HG03457 (cell line): ENCODE results near the gene PBXIP1.

Experiments used
- ATAC-seq: cut with Tn5 transposase; IDR thresholded peaks from one replicate; pipeline ENCODE4 v1.9.1; 2021; ENCODE audit warnings: moderate number of reproducible peaks; ENCODE audit not compliant: unreplicated experiment

PBXIP1 gene

GRCh38 chr1:154973344-154974101 lies 17.6 kb upstream of the PBXIP1 start:
- no peak for ATAC-seq

DNA sequence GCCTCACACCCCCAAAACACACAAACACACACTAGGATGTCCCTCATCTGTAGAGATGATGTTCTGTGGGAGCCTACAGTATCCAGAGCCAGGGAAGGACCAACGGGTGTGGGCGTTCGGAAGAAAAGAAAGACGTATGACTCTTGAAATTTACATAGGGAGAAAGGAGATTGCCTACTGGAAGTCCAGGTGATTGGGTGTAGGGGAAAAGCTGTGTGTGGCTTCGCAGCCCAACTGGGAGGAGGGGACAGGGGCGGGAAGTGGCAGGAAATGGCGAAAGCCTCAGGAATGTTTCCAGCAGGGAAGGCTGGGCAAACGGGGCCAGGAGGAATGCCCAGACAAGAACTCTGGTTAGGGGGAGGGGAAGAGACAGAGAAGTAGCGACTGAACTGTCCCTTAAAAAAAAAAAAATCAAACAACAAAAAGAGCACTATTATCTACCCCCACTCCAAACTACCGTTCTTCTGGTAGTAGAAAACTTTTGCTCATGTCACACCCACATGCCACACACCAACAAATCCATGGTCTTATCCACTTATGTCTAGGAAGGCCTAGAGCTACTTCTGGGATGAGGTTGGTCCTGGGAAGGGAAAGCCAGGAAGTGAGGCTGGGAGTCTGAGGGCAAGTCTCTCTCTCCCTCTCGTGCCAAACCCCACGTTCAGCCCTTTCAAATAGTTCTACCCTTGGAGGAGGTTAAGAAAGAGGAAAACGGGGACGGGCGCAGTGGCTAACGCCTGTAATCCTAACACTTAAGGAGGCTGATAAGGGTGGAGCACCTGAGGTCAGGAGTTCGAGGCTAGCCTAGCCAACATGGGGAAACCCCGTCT lies 16.8 kb upstream of the PBXIP1 start:
- ATAC-seq: no peak

- ATAC-seq: no peak
Measured at GRCh38 chr1:154972213-154972516, 16.3 kb upstream of the PBXIP1 start.

DNA sequence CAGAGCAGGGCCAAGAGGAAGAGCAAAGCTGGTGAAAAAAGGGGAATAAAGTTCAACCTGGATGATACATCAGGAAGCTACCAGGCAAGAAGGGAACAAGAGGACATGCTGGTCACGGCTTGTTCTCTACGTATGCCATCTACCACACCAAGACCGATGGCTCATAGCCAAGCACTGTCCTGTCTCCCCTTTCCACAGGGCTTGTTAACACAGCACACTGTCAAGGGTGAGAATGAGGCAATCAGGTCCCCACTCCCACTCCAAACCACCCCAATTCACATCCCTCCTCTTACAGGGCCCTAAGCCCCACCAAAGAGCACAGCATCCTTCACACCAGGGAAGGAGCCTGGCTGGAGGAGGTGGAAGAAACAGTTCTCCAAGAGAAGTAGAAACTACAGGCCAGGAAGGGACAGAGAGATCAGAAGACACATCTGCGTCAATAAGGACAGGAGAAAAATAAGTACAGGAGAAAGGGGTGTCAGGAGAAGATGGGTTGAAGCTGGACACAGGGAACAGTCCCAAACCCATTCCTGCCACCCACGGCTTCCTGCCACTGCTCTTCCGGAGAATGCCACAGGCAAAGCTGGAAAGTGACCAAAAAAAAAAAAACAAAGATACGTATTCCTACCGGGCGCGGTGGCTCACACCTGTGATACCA lies 15.6 kb upstream of the PBXIP1 start:
- no peak for ATAC-seq

- no peak for ATAC-seq
Measured at GRCh38 chr1:154970631-154971340, 14.9 kb upstream of the PBXIP1 start, which contains the start of gene SHC1. Gene SHC1, minus strand, starts transcription at chr1:154970747. Its CDS starts 221 bp downstream, at chr1:154970526.

- no peak for ATAC-seq
Measured at GRCh38 chr1:154969860-154970452, 14.1 kb upstream of the PBXIP1 start.

- ATAC-seq: no peak
Measured at GRCh38 chr1:154969246-154969645, 13.3 kb upstream of the PBXIP1 start.

DNA sequence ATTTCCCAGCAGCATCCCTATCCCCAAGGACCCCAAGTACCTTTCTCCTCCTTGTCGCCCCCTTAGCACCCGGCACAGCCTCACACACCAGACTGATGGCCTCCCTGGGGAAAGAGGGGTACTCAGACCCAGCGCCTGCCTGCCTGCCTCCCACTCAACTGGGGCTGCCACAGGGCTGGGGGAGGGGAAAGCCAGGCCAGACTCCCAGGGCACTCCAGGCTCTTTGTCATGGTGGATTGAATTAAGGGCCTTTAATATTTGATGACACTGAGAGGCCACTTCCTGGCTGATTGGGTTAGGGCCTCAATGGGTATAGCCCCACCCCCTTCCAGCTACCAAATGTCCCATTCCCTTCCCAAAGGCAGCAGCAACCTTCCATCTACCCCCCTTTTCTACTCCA lies 12.8 kb upstream of the PBXIP1 start:
- no peak for ATAC-seq

DNA sequence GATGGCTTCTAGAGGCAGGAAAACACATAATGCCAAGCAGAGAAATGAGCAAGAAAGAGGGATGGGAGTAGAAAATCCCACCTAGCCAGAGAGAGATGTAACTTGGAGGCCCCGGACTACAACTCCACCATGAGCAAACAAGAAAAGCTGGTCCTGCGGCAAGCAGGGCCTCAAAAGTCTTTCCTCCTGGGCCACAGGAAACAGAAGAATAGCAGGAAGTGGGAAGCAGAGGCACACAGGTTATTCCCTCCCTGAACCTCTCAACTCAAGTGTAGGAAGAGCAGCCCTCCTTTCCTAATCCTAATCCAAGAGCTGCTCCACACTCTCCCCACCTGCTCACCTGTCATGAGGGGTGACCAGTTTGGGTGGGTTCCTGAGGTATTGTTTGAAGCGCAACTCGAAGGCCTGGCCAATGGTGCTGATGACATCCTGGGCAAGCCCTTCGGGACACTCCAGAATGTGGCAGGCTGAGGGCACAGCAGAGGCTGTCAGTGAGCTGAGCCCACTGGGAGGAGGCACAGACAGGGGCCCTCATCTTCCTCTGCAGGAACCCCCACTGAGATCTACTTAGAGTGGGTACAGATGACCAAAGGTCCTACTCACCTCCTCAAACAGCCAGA lies 11.5 kb upstream of the PBXIP1 start:
- ATAC-seq: no peak

DNA sequence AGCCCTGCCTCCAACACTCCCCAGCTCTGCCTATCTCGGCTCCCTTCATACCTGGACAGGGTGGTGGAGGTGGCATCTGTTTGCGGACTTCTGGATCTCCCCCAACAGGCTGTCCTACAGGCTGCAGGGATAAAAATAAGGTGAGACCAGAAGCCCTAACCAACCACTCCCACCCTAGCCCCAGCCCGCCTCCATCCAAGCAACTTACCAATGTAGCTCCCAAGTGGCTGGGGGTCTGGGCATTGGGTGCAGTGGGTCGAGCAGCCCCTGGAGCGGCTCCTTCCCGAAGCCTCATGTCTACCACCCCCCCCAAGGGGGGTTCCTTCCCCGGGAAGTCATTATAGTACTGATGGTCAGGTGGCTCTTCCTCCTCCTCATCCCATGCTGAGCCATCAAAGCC lies 10.2 kb upstream of the PBXIP1 start:
- ATAC-seq: no peak

DNA sequence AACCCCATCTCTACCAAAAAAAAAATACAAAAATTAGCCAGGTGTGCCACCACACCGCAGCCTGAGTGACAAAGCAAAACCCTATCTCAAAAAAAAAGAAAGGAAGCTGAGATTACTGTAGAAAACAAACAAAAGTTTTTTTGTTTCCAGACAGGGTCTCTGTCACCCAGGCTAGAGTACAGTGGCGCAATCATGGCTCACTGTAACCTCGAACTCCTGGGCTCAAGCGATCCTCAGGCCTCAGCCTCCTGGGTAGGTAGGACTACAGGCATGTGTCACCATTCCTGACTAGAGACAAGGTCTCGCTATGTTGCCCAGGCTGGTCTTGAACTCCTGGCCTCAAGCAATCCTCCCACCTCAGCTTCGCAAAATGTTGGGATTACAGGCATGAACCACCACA lies 8.5 kb upstream of the PBXIP1 start:
- no peak for ATAC-seq

GRCh38 chr1:154963643-154964042 lies 7.7 kb upstream of the PBXIP1 start:
- no peak for ATAC-seq

DNA sequence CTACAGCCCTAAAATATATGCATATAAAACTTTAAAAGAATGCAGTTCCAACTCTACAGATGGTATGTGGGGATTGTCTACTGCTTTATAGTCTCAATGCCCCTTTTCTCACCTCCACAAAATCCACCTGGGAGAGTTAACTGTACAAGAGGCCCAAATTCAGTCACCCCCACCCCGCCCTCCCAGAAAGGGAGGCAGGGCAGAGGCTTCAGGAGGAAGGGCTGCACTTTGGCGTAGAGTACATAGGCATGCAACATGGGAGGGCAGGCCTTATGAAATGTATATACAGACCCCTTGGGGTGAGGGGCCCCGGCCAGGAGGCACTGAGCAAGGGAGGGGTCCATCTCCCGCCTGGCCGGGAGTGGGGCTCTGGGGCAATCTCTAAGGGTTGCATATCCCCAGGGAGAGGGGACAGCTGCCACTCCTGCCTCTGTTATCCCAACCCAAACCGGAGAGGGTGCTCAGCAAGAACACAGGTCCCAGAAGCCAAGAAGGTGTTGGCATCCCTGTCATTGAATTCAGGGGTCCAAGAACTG lies 7.0 kb upstream of the PBXIP1 start:
- no peak for ATAC-seq

DNA sequence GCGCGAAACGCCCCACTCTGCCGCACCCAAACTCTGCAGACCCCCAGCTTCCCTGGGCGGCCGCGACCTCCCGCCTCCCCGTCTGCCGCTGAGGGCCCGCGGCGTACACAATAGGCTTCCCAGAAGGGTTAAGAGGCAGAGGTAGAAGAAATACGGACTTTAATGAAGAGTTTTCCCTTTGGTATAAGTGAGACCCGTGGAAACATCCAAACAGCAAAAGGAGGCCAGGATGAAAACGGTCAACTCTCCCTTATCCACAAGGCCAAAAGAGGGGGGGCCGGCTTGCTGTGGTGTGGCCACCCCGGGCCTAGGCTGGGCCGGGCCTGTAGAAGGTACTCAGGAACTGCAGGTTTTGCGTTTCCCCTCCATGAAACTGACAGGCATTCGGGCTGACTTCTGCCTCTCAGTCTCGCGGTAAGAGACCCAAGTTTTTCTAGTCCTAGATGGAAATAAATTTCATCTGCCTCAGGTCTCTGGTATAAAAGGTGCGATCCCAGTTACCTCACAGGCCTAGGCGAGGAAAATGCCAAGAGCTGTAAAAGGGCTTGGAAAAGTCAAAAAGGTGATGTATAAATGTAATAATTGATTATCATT lies 6.4 kb upstream of the PBXIP1 start:
- ATAC-seq: no peak

- peak; percentile 52 for ATAC-seq
Measured at GRCh38 chr1:154961207-154962155, 5.6 kb upstream of the PBXIP1 start, which contains the start of gene PYGO2. Gene PYGO2, minus strand, starts transcription at chr1:154961782. Its CDS starts 206 bp downstream, at chr1:154961576.

GRCh38 chr1:154960446-154961136 lies 4.7 kb upstream of the PBXIP1 start:
- no peak for ATAC-seq

GRCh38 chr1:154959426-154959780 lies 3.5 kb upstream of the PBXIP1 start:
- no peak for ATAC-seq
